Lung (tissue), 12 donors: ENCODE data around the gene MAPK9. TPM values are rescaled to one million over a fixed set of nuclear protein-coding genes. Genes with fewer than 3 reads are reported as not detected.
"Not testable (repeated sequence)": the region's sequence is repeated elsewhere in the genome, so short reads cannot be mapped to it uniquely, and the experiment has no call there.

ENCODE experiments used
- ATAC-seq: fragments of 200-7000 bp; cut with Tn5 transposase; one replicate; pipeline ENCODE4 v1.9.1; 2020; ENCODE audit warnings: moderate number of reproducible peaks; ENCODE audit not compliant: insufficient read depth, low FRiP score
- DNase-seq, 3 donors: peaks; one replicate each; pipeline ENCODE4 v3.0.0-alpha.2; 2013 to 2017
- H3K27ac ChIP-seq, 2 donors: one replicate each; pipeline ENCODE4 v1.5.1; 2013; ENCODE audit warnings: mild to moderate bottlenecking in 2 of 2, moderate library complexity in 2 of 2, control low read depth in 1 of 2, inconsistent platforms in 1 of 2, low read depth in 1 of 2, low read length in 1 of 2
- H3K27me3 ChIP-seq, 3 donors: one replicate each; pipeline ENCODE4 v1.5.1; 2013; ENCODE audit warnings: low read length in 2 of 3; ENCODE audit not compliant: control insufficient read depth in 3 of 3, insufficient read depth in 3 of 3
- H3K36me3 ChIP-seq, 4 donors: one replicate each; pipeline ENCODE4 v1.5.1; 2013; ENCODE audit warnings: low read length in 4 of 4, mild to moderate bottlenecking in 1 of 4, moderate library complexity in 1 of 4; ENCODE audit not compliant: control insufficient read depth in 4 of 4, insufficient read depth in 4 of 4
- H3K4me1 ChIP-seq, 5 donors: one replicate each; pipeline ENCODE4 v1.5.1; 2013; ENCODE audit warnings: low read length in 5 of 5, mild to moderate bottlenecking in 2 of 5, moderate library complexity in 1 of 5; ENCODE audit not compliant: control insufficient read depth in 5 of 5, insufficient read depth in 5 of 5
- H3K4me3 ChIP-seq: one replicate; pipeline ENCODE4 v1.5.1; 2013; ENCODE audit warnings: mild to moderate bottlenecking, control low read depth, moderate library complexity
- H3K9ac ChIP-seq, 2 donors: one replicate each; pipeline ENCODE4 v1.5.1; 2013; ENCODE audit warnings: low read length in 2 of 2, control low read depth in 1 of 2; ENCODE audit not compliant: insufficient read depth in 1 of 2
- H3K9me3 ChIP-seq, 4 donors: one replicate each; pipeline ENCODE4 v1.5.1; 2013; ENCODE audit warnings: low read length in 3 of 4, mild to moderate bottlenecking in 1 of 4, moderate library complexity in 1 of 4; ENCODE audit not compliant: control insufficient read depth in 4 of 4, insufficient read depth in 3 of 4
- WGBS, 2 donors: extraction: QIAGEN DNeasy Blood & Tissue Kit; methylation state at CpG; one replicate each; pipeline ENCODE4 v1.1.7; 2013; 5-methylcytosine and 5-hydroxymethylcytosine counted together
- polyA plus RNA-seq, 2 donors: library from polyadenylated mRNA; stranded (reverse); fragments of 200-250 nt; gene quantifications; one replicate each; pipeline ENCODE4 v1.2.1, GENCODE V29; 2013
- total RNA-seq, 2 donors: library from RNA; depleted of rRNA in 1 of 2; stranded (reverse); fragments of >200 nt in 1 of 2; gene quantifications; one replicate each; pipeline ENCODE4 v1.2.1, GENCODE V29; 2014 to 2021
- TF ChIP-seq, protein P1 (sequence below): IDR thresholded peaks from 2 replicates; pipeline ENCODE4 v1.5.1; 2012; ENCODE audit warnings: mild to moderate bottlenecking; ENCODE audit errors: control extremely low read depth, extremely low read depth
- donor health status: control.
- donor health status: control.
- donor health status: Bipolar disorder and iron deficiency.
- donor health status: healthy.
- donor health status: DM: yes; HTN: yes; CAD: no.

Gene MAPK9
- total and polyA plus RNA-seq, 4 donors = 13.1 to 38.1 (median 23.6) TPM

DNA sequence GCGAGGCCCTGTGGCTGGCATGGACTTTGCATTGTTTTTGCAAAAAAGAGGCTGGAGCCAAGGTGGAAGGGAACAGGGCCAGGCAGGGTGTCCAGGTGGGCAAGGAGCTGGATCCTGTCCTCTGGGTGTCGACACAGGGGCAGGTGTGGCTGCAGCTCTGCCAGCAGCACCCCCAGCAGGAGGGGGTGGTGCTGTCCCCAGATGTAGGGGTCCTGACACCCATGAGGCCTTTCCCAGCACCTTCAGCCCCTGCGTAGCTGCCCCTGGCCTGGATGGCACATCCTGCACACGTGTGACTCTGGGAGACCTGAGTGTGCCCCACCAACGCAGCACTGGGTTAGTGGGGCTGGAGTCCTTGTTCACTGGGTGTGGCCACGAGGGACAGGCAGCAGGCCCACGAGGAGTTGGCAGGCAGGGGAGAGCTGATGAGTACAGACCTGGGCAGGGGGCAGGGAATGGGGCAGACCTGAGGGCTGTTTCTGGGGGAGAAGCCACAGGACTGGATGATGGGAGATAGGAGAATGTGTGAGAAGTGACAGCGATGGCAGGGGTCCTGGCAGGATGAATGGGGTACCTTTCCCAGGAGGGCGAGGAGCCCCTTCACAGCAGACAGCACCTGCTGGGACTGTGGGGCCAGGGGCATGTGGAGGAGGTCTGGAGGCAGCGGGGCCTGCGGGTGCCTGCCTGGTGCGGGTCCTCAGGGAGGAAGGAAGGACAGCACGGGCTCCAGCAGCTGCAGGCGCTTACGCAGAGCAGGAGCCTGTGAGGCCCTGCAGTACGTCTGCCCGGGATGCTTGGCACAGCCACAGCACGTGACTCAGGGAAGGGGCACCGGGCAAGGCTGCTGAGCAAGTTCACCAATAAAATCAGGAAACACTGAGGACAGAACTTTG, 79.3 kb downstream of the MAPK9 start:
- DNase-seq (peak in 1 of 3 donors; percentile 18), ATAC-seq (no peak)
- Histone ChIP-seq H3K27ac (no peak overlapping the region), H3K4me1 (peaks cover 0 to 10% (median 0%) of the 10 kb centered on the region in 5 donors), H3K9me3 (peaks cover 0 to 15% (median 0%) of the 10 kb centered on the region in 4 donors), H3K4me3 (no peak overlapping the region), H3K36me3 (no peaks in the 10 kb centered on the region), H3K9ac (no peak overlapping the region), H3K27me3 (peaks cover 0 to 13% (median 8%) of the 10 kb centered on the region in 3 donors)
- WGBS, 2 donors = 38 to 39% methylated on average over 16 to 19 of the region's 19 CpGs
- TF ChIP-seq, protein P1, sequence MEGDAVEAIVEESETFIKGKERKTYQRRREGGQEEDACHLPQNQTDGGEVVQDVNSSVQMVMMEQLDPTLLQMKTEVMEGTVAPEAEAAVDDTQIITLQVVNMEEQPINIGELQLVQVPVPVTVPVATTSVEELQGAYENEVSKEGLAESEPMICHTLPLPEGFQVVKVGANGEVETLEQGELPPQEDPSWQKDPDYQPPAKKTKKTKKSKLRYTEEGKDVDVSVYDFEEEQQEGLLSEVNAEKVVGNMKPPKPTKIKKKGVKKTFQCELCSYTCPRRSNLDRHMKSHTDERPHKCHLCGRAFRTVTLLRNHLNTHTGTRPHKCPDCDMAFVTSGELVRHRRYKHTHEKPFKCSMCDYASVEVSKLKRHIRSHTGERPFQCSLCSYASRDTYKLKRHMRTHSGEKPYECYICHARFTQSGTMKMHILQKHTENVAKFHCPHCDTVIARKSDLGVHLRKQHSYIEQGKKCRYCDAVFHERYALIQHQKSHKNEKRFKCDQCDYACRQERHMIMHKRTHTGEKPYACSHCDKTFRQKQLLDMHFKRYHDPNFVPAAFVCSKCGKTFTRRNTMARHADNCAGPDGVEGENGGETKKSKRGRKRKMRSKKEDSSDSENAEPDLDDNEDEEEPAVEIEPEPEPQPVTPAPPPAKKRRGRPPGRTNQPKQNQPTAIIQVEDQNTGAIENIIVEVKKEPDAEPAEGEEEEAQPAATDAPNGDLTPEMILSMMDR = no peak

- Histone ChIP-seq H3K9ac (no peak overlapping the region), H3K9me3 (peaks cover 0 to 14% (median 0%) of the 10 kb centered on the region in 4 donors), H3K27me3 (peaks cover 0 to 20% (median 15%) of the 10 kb centered on the region in 3 donors), H3K27ac (no peak overlapping the region), H3K36me3 (no peaks in the 10 kb centered on the region), H3K4me3 (no peak overlapping the region), H3K4me1 (peaks cover 0 to 10% (median 0%) of the 10 kb centered on the region in 5 donors)
- ATAC-seq (no peak), DNase-seq (no peak)
- 76 to 84% methylated on average over 4 of the region's 4 CpGs for WGBS, 2 donors
- TF ChIP-seq, protein P1 = no peak
Measured at GRCh38 chr5:180211761-180212035, 80.2 kb downstream of the MAPK9 start.

GRCh38 chr5:180210961-180211760, 80.7 kb downstream of the MAPK9 start:
- Histone ChIP-seq H3K36me3 (no peaks in the 10 kb centered on the region), H3K9me3 (peaks cover 0 to 10% (median 0%) of the 10 kb centered on the region in 4 donors), H3K27me3 (peaks cover 0 to 23% (median 19%) of the 10 kb centered on the region in 3 donors), H3K9ac (no peak overlapping the region), H3K4me1 (peaks cover 0 to 10% (median 0%) of the 10 kb centered on the region in 5 donors), H3K4me3 (no peak overlapping the region), H3K27ac (no peak overlapping the region)
- ATAC-seq (no peak), DNase-seq (no peak)
- TF ChIP-seq, protein P1 = no peak
- WGBS, 2 donors = 87 to 92% methylated on average over 16 of the region's 16 CpGs

- not testable (repeated sequence) for ATAC-seq, H3K9ac ChIP-seq, H3K9me3 ChIP-seq, H3K36me3 ChIP-seq, H3K27ac ChIP-seq, DNase-seq, H3K4me3 ChIP-seq
- WGBS, 2 donors = 90 to 96% methylated on average over 12 of the region's 12 CpGs
- peaks cover 0 to 10% (median 0%) of the 10 kb centered on the region in 5 donors for H3K4me1 ChIP-seq
- peaks cover 0 to 23% (median 19%) of the 10 kb centered on the region in 3 donors for H3K27me3 ChIP-seq
Measured at GRCh38 chr5:180210077-180210476, 81.8 kb downstream of the MAPK9 start.
